ENCODE data around the gene DRICH1.

DNA sequence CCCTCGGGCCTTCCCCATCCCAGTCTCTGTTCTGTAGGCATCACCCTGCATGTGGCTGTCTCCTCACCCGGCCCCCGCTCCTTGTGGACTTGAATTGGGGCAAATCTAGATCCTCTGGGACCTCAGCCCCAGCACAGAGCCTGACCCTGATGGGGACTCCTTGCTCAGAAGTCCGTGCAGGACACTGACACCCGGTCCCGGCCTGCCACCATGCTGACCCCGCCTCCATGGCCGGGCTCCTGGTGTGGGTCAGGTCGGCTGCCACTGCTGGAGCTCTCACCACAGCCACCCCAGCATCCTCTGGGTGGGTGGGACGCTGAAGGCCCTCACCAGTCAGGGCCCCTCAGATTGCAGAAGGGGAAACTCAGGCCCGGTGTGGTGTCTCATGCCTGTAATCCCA, 53.8 kb downstream of the DRICH1 start:
- TF ChIP-seq, protein P1, sequence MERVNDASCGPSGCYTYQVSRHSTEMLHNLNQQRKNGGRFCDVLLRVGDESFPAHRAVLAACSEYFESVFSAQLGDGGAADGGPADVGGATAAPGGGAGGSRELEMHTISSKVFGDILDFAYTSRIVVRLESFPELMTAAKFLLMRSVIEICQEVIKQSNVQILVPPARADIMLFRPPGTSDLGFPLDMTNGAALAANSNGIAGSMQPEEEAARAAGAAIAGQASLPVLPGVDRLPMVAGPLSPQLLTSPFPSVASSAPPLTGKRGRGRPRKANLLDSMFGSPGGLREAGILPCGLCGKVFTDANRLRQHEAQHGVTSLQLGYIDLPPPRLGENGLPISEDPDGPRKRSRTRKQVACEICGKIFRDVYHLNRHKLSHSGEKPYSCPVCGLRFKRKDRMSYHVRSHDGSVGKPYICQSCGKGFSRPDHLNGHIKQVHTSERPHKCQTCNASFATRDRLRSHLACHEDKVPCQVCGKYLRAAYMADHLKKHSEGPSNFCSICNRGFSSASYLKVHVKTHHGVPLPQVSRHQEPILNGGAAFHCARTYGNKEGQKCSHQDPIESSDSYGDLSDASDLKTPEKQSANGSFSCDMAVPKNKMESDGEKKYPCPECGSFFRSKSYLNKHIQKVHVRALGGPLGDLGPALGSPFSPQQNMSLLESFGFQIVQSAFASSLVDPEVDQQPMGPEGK (CRISPR knock-in tag; IDR thresholded peaks at IDR 0.05; ENCODE audit: borderline replicate concordance), result no peak
- TF ChIP-seq RARB (CRISPR knock-in tag; IDR thresholded peaks at IDR 0.05) (no peak), GLIS3 (CRISPR knock-in tag; IDR thresholded peaks at IDR 0.05) (no peak)

Data from SK-N-SH treated with all-trans-retinoic acid at 6 μM for 48 hours (cell line).